Mesendoderm (in vitro differentiated cells): ENCODE data around the gene SCAMP5.

Experiments
- DNase-seq: peaks from one replicate; pipeline ENCODE4 v3.0.0; 2013
- H2AK5ac ChIP-seq: 2 replicates; pipeline ENCODE4 v1.6.1; 2013; ENCODE audit warnings: low read length, inconsistent platforms
- H2BK120ac ChIP-seq: 2 replicates; pipeline ENCODE4 v1.6.1; 2013; ENCODE audit warnings: low read depth, mild to moderate bottlenecking, low read length, moderate library complexity, mixed read lengths
- H2BK15ac ChIP-seq: replicated peaks from 2 replicates; pipeline ENCODE4 v1.6.1; 2013; ENCODE audit warnings: low read depth, mild to moderate bottlenecking, moderate library complexity
- H2BK5ac ChIP-seq: 2 replicates; pipeline ENCODE4 v1.6.1; 2013; ENCODE audit warnings: low read length, inconsistent platforms
- H3K18ac ChIP-seq: 2 replicates; pipeline ENCODE4 v1.6.1; 2013; ENCODE audit warnings: mild to moderate bottlenecking, low read length, mixed read lengths
- H3K23ac ChIP-seq: one replicate; pipeline ENCODE4 v1.6.1; 2013; ENCODE audit warnings: low read length
- H3K27ac ChIP-seq: 2 replicates; pipeline ENCODE4 v1.5.1; 2013; ENCODE audit warnings: low read depth, mild to moderate bottlenecking, inconsistent platforms, low read length, moderate library complexity
- H3K27me3 ChIP-seq: 2 replicates; pipeline ENCODE4 v1.6.1; 2013; ENCODE audit warnings: low read length, control low read depth, mild to moderate bottlenecking, inconsistent platforms; ENCODE audit not compliant: insufficient read depth, poor library complexity
- H3K36me3 ChIP-seq: 2 replicates; pipeline ENCODE4 v1.6.1; 2013; ENCODE audit warnings: low read length, inconsistent platforms; ENCODE audit not compliant: control insufficient read depth, insufficient read depth
- H3K4ac ChIP-seq: one replicate; pipeline ENCODE4 v1.6.1; 2013; ENCODE audit warnings: low read depth, mild to moderate bottlenecking, low read length, moderate library complexity
- H3K4me1 ChIP-seq: 2 replicates; pipeline ENCODE4 v1.6.1; 2013; ENCODE audit warnings: low read depth, low read length, inconsistent platforms; ENCODE audit not compliant: control insufficient read depth
- H3K4me2 ChIP-seq: 2 replicates; pipeline ENCODE4 v1.6.1; 2013; ENCODE audit warnings: low read length
- H3K4me3 ChIP-seq: 2 replicates; pipeline ENCODE4 v1.5.1; 2013; ENCODE audit warnings: mild to moderate bottlenecking, low read length
- H3K56ac ChIP-seq: one replicate; pipeline ENCODE4 v1.6.1; 2013; ENCODE audit warnings: low read length
- H3K79me1 ChIP-seq: 2 replicates; pipeline ENCODE4 v1.6.1; 2013; ENCODE audit warnings: low read length, inconsistent platforms
- H3K79me2 ChIP-seq: 2 replicates; pipeline ENCODE4 v1.6.1; 2013; ENCODE audit warnings: mild to moderate bottlenecking, low read length; ENCODE audit not compliant: control insufficient read depth, insufficient read depth
- H3K9ac ChIP-seq: 2 replicates; pipeline ENCODE4 v1.6.1; 2013; ENCODE audit warnings: low read length, inconsistent platforms
- H4K5ac ChIP-seq: one replicate; pipeline ENCODE4 v1.6.1; 2013; ENCODE audit warnings: low read length
- H4K8ac ChIP-seq: one replicate; pipeline ENCODE4 v1.6.1; 2013; ENCODE audit warnings: low read depth, mild to moderate bottlenecking, control low read depth, low read length, moderate library complexity
- WGBS: extraction: QIAGEN DNeasy Blood & Tissue Kit; methylation state at CpG from one replicate; pipeline ENCODE4 v1.1.7; 2013; ENCODE audit warnings: low lambda C conversion rate, missing lambda C conversion rate; ENCODE audit not compliant: insufficient coverage; ENCODE audit errors: extremely low coverage; 5-methylcytosine and 5-hydroxymethylcytosine counted together

Gene SCAMP5

DNA sequence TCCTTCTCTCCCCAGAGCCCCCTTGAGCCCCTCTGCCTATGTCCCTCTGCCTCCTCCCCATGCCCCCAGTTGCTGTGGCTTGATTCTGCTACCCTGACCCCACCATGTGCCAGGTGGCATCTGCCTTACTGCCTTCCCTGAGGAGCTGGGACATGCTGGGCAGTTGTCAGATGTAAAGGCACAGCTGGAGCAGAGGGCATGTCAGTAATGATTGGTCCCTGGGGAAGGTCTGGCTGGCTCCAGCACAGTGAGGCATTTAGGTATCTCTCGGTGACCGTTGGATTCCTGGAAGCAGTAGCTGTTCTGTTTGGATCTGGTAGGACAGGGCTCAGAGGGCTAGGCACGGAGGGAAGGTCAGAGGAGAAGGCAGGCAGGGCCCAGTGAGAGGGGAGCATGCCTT is 24.6 kb downstream of the SCAMP5 start:
- Histone ChIP-seq H3K4me3 (no peak overlapping the region), H2AK5ac (no peak overlapping the region), H3K9ac (no peak overlapping the region), H3K4me2 (no peak overlapping the region), H3K18ac (no peak overlapping the region), H2BK120ac (no peak overlapping the region), H3K23ac (no peak overlapping the region), H4K5ac (no peak overlapping the region), H3K4me1 (no peaks in the 10 kb centered on the region), H2BK15ac (no peak overlapping the region), H3K36me3 (no peaks in the 10 kb centered on the region), H3K4ac (no peak overlapping the region), H3K27ac (no peak overlapping the region), H2BK5ac (no peak overlapping the region), H4K8ac (no peak overlapping the region), H3K79me2 (peaks cover 3% of the 10 kb centered on the region), H3K56ac (no peak overlapping the region), H3K79me1 (peaks cover 6% of the 10 kb centered on the region), H3K27me3 (no peaks in the 10 kb centered on the region)
- no CpG with 5 or more reads among the region's 3 CpGs for WGBS
- no peak for DNase-seq

DNA sequence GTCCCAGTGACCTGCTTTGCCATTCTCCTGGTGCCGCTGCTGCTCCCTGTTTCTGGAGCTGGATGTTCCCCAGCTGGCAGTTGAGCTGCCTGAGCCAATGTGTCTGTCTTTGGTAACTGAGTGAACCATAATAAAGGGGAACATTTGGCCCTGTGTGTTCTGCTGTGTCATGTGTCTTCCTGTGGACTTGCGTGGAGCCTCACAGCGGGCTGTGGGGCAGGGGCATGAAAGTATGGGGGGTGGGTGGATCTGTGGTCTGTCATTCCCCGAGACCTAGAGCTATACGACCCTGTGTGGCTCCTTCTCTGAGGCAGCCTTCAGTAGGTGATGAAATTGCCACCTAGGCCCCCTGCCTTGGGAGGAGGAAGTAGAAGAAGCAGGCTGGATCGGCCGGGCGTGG is 26.0 kb downstream of the SCAMP5 start:
- Histone ChIP-seq H3K79me2 (peaks cover 3% of the 10 kb centered on the region), H3K36me3 (no peaks in the 10 kb centered on the region), H3K4me1 (no peaks in the 10 kb centered on the region), H2AK5ac (no peak overlapping the region), H2BK5ac (no peak overlapping the region), H2BK120ac (no peak overlapping the region), H4K5ac (no peak overlapping the region), H3K4me3 (no peak overlapping the region), H3K9ac (no peak overlapping the region), H4K8ac (no peak overlapping the region), H3K18ac (no peak overlapping the region), H3K27ac (no peak overlapping the region), H3K27me3 (no peaks in the 10 kb centered on the region), H3K4ac (no peak overlapping the region), H3K4me2 (no peak overlapping the region), H3K79me1 (peaks cover 6% of the 10 kb centered on the region), H2BK15ac (no peak overlapping the region), H3K23ac (no peak overlapping the region), H3K56ac (no peak overlapping the region)
- no peak for DNase-seq
- no CpG with 5 or more reads among the region's 8 CpGs for WGBS

DNA sequence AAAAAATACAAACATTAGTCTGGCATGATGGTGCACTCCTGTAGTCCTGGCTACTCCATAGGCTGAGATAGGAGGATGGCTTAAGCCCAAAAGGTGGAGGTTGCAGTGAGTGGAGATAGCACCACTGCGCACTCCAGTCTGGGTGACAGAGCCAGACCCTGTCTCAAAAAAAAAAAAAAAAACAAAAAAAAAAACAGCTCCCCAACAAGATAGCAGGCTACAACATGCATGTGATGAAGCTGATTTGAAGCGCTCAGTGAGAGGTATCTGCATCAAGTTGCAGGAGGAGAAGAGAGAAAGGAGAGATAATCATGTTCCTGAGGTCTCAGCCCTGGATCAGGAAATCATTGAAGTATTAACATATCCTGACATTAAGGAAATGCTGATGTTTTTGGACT is 27.4 kb downstream of the SCAMP5 start:
- no CpG with 5 or more reads among the region's 2 CpGs for WGBS
- Histone ChIP-seq H3K27ac (no peak overlapping the region), H4K5ac (no peak overlapping the region), H3K4me3 (no peak overlapping the region), H3K23ac (no peak overlapping the region), H3K79me2 (peaks cover 3% of the 10 kb centered on the region), H3K79me1 (peaks cover 6% of the 10 kb centered on the region), H2BK15ac (no peak overlapping the region), H3K9ac (no peak overlapping the region), H2BK5ac (no peak overlapping the region), H3K56ac (no peak overlapping the region), H2BK120ac (no peak overlapping the region), H3K36me3 (no peaks in the 10 kb centered on the region), H3K27me3 (no peaks in the 10 kb centered on the region), H4K8ac (no peak overlapping the region), H3K4me1 (no peaks in the 10 kb centered on the region), H3K18ac (no peak overlapping the region), H2AK5ac (no peak overlapping the region), H3K4ac (no peak overlapping the region), H3K4me2 (no peak overlapping the region)
- no peak for DNase-seq

DNA sequence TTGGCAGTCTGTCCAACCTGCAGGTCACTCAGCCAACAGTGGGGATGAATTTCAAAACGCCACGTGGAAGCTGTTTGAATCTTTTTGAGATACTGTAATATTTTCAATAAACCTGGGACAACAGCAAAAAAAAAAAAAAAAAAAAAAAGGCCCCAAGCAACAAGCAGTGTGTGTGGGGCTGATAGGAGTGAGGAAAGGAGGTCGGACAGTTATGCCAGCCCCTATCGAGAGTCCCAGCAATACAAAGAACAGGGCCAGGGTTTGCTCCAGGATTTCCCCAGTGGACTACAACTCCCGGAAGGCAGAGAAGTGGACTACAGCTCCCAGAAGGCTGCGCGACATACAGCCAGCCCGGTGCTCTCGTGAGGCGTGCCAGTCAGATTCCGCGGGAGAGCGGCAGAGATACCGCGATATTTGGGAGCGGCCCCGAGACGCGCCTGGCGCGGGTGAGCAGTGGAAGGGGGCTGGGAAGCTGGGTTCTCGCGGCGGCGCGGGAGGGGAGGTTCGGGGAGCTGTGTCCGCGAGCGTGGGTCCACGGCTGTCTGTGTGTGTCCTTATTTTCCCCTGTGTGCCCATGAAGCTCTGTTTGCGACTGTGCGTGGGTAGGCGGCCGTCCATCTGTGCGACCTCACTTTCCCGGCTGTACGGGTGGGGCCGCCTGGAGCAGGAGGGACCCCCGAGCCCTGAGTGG is 28.0 kb downstream of the SCAMP5 start, which contains the start of gene PPCDC:
PPCDC (plus strand) TSS at position 410 of the 691 bp plus-strand sequence. CDS start 4,729 bp downstream, outside the sequence.
- H2BK5ac ChIP-seq = peak within 1 kb of the TSS; percentile 82
- H3K4me3 ChIP-seq = peak within 1 kb of the TSS; percentile 90
- H3K4me1 ChIP-seq = no peaks in the 10 kb centered on the region

DNA sequence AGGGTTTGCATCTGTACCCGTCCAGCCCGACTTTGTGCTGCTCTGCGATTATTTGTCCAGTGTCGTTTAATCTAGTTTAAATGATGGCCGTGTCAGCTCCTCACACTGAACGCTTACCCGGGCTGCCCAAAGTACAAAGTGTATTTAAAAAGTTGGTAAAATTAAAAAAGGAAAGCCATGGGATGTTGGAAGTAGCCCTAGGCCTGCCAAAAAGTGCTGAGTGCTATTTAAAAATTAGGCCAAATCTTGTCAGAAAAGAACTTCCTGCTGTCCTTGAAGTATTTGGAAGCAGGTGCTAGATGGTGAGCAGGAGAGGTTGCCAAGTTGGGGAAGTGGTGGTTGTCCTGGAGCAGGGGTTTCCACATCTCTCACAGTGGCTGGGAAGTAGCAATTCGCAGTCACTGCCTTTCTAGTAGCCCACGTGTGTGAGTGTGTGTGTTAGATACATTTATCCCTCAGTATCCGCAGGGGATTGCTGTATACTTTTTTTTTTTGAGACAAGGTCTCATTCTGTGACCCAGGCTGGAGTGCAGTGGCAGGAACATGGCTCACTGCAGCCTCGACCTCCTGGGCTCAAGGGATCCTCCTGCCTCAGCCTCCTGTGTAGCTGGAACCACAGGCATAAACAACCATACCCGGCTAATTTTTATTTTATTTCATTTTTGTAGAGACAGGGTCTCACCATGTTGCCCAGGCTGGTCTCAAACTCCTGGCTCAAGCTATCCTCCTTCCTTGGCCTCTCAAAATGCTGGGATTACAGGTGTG is 28.7 kb downstream of the SCAMP5 start:
- peak; percentile 16 for DNase-seq
- H3K27ac ChIP-seq = no peak overlapping the region
- peak overlapping the region; percentile 73 for H3K4me2 ChIP-seq
- H4K8ac ChIP-seq = no peak overlapping the region
- no peaks in the 10 kb centered on the region for H3K36me3 ChIP-seq
- no peak overlapping the region for H2BK120ac ChIP-seq
- H3K4ac ChIP-seq = peak overlapping the region; percentile 38
- no peak overlapping the region for H4K5ac ChIP-seq
- peak overlapping the region; percentile 99 for H3K56ac ChIP-seq
- no CpG with 5 or more reads among the region's 12 CpGs for WGBS
- H3K4me3 ChIP-seq = peak overlapping the region; percentile 90
- H3K4me1 ChIP-seq = no peaks in the 10 kb centered on the region
- peak overlapping the region; percentile 82 for H2BK5ac ChIP-seq
- peak overlapping the region; percentile 86 for H2AK5ac ChIP-seq
- peaks cover 3% of the 10 kb centered on the region for H3K79me2 ChIP-seq
- H3K79me1 ChIP-seq = peaks cover 6% of the 10 kb centered on the region
- peak overlapping the region; percentile 98 for H3K9ac ChIP-seq
- no peaks in the 10 kb centered on the region for H3K27me3 ChIP-seq
- H3K23ac ChIP-seq = no peak overlapping the region
- H2BK15ac ChIP-seq = no peak overlapping the region
- peak overlapping the region; percentile 78 for H3K18ac ChIP-seq

More for the DNA sequence above, 28.0 kb downstream of the SCAMP5 start, which contains the start of gene PPCDC:
- peaks cover 3% of the 10 kb centered on the region for H3K79me2 ChIP-seq
- peak within 1 kb of the TSS; percentile 78 for H3K18ac ChIP-seq
- H3K4ac ChIP-seq = peak within 1 kb of the TSS; percentile 38
- H3K23ac ChIP-seq = no peak within 1 kb of the TSS
- peak within 1 kb of the TSS; percentile 99 for H3K56ac ChIP-seq
- DNase-seq = peak; percentile 98
- peaks cover 6% of the 10 kb centered on the region for H3K79me1 ChIP-seq
- no peak within 1 kb of the TSS for H3K27ac ChIP-seq
- peak within 1 kb of the TSS; percentile 73 for H3K4me2 ChIP-seq
- H3K27me3 ChIP-seq = no peaks in the 10 kb centered on the region
- H2BK15ac ChIP-seq = no peak within 1 kb of the TSS
- no CpG with 5 or more reads among the region's 40 CpGs for WGBS
- H3K36me3 ChIP-seq = no peaks in the 10 kb centered on the region
- H4K5ac ChIP-seq = no peak within 1 kb of the TSS
- H2BK120ac ChIP-seq = no peak within 1 kb of the TSS
- peak within 1 kb of the TSS; percentile 98 for H3K9ac ChIP-seq
- peak within 1 kb of the TSS; percentile 86 for H2AK5ac ChIP-seq
- no peak within 1 kb of the TSS for H4K8ac ChIP-seq
